ENCODE results near the gene FBXO21.

Gene FBXO21

DNA sequence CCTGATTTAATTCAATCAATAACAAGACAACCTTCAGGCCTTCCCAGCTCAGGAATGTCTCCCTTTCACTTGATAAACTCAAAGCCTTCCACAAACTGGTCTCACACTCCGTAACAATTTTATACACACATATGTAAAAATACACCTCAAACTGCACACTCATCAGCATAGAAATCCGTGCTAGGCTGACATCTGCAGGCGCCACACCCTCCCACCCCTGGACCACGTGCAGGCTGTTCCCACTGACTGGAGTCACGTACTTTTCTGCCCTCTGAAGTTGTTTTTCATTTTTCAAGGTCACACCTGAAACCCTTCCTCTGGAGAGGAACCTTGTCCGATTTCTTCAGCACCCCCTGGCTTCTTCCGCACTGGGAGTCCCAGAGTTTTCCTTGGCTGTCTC lies 27.6 kb downstream of the FBXO21 start:
- no peak for DNase-seq (ENCODE audit: low spot score)

DNA sequence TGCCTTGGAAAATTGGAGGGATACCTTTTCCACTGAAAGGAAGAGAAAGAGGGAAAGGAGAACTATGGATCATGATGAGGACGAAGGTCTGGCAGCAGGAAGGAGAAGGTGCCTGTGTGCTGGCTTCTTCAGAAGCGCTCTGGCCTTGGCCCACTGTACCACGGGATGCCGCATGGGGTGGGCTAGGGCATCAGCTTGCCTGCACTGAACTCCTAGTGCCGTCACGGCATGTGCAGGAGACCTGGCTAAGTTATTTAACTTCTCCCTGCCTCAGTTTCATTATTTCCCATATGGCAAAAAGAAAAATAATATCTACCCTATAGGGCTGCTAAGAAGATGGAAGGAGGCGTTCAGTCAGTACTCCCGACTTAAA lies 28.1 kb downstream of the FBXO21 start:
- no peak for DNase-seq (ENCODE audit: low spot score)

DNA sequence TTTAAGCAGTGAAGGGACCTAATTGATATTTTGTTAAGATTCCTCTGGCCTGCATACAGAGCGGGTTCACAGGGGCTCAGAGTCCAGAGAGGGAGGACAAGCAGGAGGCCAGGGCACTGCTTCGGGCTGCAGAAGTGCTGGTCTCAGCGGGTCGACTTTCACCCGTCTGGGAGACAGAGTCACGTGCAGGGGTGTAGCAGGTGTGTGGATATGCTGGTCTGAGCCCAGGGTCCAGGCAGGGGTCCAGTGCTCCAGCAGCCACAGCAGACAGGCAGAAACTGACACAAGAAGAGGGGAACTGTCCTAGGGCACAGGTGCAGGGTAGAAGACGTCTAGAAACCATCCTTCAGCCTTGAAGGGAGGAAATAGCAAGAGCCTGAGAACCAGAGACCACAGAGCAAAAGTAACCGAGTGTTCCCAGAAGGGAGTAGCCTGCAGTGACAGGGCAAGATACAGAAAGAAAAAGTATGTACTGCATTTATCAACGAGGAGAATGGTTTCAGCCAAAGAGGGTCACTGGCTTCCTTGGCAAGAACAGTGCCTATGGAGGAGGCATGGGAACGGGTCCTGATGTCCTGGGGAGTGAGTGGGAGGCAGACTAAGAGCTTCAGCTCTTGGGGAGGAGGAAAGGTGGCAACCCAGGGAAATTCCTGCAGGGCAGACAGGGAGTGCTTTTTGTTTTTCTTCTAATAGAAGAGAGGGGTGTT lies 28.7 kb downstream of the FBXO21 start:
- DNase-seq (ENCODE audit: low spot score), result no peak

DNA sequence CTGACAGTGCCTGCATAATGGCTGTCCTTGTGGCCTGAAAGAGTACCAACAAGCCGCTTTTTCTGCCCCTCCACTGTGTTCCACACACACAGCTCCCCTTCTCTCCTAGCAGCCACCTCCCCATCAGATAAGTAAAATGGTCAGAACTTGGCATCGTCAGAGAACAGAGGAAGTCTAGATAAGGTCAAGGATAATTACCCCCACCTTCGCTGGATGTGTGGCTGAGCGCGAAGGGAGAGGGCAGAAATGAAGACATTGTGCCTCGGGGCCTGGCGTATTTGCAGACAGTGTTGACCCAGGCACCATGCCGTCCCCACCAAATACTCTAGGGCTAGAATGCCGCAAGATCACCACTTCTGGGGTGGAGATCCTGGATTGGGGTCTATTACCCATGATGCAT lies 30.6 kb downstream of the FBXO21 start:
- no peak for DNase-seq (ENCODE audit: low spot score)

DNA sequence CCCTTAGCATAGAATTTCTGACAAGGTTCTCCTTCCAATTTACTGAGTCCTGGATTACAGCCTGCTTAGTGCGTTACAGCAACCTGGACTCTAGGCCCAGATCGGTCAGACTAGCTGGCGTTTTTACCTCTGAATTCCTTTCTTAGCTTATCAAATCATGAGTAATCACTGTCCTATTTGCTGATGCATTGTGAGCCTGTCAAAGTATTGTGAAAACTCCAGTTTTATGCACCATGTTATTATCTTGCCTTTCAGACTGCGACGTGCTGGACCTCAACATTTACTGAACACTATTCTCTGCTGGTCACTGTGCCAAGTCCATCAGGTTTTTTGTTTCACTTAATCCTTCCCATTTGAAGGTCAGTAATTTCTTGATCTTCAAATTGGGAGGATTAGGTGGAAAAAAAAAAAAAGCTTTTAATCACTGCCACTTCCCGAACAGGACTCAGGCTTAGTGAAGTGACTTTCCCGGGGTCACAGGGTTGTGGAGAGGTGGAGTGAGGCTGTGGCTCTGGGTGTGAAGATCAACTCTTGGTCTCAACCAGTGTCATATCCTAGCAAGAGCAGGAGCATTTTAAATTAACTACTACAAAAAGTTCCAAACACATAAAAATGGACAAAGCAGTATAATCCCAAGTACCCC lies 31.2 kb downstream of the FBXO21 start:
- peak; percentile 15 for DNase-seq (ENCODE audit: low spot score)

DNA sequence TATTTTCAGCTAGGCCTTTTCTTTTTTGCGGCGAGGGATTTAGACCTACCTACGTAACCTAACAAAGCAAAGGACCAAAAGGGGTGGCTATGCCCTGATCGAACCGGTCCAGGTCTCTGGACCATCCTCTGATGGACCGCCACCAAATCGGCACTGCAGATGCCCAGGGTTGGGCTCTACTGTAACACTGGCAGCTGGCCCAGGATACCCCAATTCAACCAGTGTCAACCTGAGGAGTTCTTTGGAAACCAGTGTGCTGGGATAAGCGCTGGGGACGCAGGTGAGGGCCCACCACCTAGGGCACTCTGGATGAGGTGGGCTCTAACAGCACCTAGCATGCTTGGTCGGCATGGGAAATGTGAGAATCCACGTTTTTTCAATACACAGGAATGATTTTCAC lies 32.2 kb downstream of the FBXO21 start:
- no peak for DNase-seq (ENCODE audit: low spot score)

DNA sequence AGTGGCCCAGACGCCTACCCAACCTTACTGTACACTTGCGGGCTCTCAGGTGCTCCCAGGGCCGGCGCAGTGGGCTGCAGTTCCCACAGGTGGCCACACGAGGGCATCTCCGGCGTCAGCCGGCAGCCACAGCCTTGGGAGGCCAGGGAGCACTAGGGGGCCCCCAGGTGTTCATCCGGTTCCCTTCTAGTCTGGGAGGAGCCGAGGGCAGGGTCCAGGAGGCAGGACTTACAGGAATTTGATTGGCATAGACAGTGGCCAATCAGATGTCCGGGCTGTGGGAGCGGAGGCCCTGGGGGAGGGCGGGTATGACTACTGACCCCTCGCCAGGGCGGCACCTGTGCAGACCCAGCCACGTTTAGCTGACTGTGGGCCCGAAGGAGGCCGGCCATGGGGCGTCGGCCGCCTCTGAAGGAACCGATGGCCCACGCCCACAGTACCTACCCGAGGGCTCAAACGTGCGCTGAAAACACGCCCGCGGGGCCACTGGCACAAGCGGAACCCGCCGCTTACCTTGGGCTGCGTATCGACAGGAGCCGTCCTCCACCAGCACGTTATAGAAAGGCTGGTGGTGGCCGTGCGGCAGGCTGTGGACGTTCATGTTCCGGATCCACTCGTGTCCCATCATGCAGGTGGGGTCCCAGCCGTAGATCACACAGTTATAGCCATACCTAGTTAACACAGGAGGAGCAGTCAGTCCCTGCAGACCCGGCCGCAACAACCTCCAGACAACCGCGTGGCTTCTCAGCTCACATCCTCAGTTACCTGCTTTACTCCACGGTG lies 34.8 kb downstream of the FBXO21 start:
- peak; percentile 63 for DNase-seq (ENCODE audit: low spot score)

DNA sequence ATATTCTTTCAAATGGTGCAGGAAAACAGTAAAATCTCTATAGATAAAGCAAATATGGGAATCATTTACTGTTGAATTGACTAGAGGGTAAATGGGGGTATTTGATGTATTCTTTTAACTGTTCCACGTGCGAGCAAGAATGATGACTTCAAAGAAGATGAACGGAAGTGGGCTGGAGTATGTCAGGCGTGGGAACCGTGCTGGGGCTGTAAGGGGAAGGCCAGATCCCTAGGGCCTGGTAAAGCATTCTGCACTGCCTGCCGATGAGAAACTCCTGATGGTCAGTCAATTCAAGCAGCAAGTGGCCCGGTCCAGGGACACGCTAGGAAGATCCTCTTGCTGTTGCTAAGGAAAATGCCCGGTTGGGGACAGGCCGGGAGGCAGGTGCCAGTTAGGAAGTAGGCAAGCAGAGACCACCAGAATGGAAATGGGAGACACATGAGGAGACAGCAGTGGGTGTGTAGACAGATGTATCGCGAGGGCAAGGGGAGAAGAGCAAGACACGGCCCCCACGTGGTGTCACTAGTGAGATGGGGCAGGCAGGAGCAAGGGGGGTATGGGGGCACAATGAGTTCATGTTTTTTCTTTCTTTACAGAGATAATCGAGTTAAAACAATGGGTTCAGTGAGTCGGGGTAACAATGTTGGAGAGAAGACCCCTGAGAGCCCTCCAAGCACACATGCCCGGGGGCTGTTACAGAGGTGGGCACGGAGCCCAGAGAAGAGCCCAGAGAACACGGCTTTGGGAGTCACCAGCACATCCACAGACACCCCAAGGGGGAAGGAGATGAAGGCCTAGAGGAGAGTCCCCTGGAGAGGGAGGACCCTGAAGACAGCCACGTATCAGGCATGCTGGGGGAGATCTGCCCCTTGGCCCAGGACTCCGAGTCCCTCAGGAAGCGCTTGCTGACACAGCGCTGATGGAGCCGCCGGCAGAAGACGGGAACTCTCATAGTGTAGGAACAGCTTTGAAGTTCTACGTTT lies 37.2 kb downstream of the FBXO21 start:
- DNase-seq (ENCODE audit: low spot score), result no peak

DNA sequence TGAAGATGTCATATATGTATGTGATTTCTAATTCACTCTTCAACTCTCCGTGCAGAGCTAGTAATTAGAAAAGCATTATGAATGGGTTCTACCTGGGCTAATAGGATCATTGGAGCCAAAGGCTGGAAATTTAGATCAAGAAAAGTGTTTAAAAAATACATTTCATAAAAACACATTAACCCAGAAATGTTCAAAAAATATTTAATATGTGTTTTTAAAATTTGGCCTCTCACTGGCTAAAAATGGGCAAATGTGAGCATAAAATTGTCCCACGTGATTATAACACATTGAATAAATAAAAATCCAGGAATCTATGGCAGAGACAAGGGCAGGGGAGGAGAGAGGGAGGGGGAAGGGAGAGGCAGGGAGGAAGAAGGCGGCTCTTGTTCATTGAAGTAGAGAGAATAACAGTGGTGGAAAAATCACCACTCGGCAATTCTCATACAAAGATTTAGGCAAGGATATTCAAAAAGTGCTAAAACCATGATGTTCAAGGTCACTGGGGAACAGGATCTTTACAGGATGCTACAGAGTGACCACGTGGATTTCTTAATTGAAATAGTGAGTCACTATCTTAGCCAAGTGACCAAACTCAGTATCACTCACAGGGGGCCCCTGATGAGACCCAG lies 38.8 kb downstream of the FBXO21 start:
- DNase-seq (ENCODE audit: low spot score), result no peak

DNA sequence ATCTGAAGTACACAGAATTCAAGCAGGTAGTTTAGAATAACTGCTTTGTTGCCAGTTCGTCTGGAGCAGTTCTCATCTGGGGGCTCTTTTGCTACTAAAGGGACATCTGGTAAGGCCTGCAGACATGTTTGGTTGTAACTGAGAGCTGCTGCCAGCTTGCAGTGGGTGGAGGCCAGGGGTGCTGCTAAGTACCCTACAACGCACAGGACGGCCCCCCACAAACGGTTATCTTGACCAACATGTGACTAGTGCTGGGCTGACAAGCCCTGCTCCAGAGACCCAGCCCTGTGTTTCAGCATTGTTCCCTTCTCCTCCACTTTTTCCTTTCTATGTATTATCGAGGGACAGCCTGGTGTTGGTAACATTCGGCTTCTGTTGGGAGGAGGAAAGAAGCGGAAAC lies 40.8 kb downstream of the FBXO21 start:
- DNase-seq (ENCODE audit: low spot score), result no peak

DNA sequence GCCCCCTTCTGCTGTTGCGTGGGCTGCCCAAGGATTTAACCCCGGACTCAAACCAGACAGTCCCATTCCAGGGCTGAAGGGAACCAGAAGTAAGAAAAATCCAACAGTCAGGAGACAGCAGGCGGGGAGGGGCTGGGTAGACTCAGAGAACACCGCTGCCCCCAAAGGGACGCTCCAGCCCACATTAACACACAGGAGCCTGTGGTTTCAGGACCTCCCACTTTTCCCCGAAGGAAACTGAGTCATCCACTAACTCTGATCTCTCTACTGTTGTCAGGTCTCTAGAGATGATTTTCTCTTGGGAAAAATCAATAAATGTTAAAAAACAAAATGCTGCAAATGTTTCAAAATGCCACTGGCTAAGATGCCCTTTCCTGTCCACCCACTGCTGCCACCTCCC lies 41.6 kb downstream of the FBXO21 start:
- no peak for DNase-seq (ENCODE audit: low spot score)

DNA sequence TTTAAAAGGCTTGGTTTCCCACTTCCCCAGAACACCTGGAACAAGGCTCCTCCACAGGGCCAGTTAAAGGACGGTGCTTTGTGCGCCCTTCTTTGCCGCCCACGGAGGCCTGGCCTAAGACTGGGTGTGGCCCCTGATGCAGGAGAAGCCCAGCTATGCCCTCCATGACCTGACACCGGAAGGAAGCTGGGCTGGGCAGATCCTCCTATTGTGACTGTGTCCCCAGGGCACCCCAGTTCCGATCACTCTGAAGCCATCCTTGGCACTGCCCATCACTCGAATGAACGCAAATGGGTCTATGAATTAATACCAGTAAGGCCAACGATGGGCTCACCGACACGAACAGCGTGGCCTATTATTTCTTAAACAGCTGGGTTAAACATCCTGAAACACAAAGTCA lies 42.6 kb downstream of the FBXO21 start:
- DNase-seq (ENCODE audit: low spot score), result no peak

DNA sequence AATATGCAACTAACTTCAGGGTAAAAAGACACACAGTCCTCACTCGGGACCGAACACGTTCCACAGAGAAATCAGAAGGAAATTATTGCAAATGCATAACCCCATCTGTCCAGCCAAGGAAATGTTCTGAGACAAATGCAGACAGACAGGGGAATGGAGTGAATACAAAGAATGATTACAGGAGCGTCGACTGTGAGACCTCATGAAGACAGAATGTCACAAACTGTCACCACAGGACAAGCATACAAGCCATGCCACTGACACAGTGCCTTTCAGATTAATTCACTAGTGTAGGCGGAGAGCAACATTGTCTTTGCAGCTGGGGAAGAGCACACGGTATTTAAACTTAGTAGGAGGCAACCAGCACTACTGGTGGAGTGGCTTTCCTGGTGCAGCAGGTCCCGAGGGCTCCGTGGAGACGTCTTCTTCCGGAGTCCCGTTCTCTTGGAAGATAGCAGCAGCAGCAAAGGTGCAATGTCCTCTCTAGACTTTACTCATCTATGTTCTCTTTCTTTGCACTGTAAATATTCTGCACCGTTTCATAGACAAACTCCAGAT lies 44.6 kb downstream of the FBXO21 start:
- no peak for DNase-seq (ENCODE audit: low spot score)

DNA sequence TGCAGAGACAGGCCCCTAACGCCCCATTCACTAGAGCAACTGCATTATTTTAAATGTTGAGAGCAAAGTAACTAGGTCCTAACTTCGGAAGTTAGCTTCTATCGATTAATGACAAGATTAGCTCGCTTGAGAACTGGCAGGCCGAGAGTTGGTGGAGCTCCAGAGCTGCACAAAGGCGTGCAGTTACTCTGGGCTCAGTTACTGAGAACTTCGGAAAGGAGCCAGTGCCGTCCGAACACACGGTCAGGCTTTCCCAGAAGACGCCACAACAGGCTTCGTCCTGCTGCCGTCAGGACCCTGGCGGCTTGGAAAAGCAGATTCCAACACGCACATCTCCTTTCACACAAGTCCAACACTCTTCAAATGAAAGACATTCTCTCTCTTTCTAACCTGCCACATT lies 45.7 kb downstream of the FBXO21 start:
- no peak for DNase-seq (ENCODE audit: low spot score)

DNA sequence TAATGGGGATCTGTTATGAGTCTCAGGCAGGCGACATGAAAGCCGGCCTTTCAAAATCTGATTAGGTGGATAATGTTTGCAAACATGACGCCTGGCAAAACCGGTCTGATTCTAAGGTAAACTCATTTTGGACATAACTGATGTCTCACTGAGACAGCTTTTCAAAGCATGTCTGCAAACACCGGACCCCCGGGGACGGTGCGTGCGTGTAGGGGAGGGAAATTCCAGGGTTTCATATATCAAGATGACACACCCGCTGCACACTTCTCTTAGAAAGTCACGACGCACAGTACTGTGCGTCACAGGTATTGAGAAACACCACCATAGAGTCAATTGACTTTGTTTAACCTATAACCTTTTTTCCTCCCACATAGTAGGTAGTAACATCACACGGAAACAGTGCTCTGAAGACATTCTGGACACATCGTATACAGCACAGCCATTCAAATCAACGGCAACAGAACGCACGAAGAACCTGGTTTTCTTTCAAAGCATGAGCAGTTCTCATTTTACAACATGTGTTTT lies 47.2 kb downstream of the FBXO21 start:
- DNase-seq (ENCODE audit: low spot score), result no peak

DNA sequence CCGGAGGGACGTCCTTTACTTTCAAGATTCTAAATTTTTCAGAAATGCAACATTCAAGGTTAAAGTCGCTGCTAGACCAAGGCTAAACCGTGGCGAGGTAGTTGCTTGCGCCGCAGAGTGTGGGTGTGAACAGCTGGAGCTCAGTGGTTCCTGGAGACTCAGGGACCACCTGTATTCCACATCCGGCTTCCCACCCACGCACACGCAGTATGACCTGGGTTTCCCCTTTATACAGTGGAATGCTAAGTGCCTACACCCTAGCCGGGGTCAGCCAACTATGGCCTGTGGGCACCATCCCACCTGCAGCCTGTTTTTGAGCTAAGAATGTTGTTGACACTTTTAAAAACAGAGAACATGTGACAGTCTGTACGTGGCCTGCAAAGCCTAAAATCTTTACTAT lies 48.2 kb downstream of the FBXO21 start:
- DNase-seq (ENCODE audit: low spot score), result no peak

DNA sequence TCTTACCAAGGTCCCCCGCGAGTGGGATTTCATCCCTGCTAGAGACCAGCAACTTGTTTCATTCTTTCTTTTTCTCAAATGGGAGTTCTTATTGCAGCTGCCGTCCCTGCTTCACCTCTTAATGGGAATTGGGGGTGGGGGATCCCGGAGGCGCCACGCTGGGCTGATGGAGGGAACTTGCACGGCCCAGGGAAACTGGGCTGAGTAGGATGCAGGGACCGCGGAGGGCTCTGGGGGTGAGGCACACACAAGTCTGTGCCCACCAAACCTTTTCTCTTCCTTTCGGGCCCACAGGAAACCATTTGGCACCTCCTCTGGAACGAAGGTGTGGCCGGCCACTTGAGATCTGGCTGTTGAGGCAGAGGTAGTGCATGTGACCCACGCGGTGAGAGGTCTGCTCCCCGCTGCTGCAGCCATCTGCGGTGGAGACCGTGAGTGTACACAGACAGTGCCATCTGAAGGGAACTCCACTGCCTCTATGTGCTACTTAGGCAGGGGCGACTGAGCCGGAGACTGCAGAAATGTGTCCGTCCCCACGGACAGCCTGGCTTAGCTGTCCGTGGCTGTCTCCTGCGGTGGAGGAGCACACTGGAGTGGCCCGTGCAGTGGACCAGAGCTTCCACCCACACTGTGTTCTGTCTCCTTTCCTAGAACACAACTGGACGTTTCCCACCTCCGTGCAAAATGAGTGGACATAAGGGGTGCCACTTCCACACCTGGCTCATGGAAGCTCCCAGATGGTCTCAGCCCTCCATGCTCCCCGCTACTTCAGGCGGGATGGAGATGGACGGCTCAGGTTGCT lies 49.0 kb downstream of the FBXO21 start:
- no peak for DNase-seq (ENCODE audit: low spot score)

DNA sequence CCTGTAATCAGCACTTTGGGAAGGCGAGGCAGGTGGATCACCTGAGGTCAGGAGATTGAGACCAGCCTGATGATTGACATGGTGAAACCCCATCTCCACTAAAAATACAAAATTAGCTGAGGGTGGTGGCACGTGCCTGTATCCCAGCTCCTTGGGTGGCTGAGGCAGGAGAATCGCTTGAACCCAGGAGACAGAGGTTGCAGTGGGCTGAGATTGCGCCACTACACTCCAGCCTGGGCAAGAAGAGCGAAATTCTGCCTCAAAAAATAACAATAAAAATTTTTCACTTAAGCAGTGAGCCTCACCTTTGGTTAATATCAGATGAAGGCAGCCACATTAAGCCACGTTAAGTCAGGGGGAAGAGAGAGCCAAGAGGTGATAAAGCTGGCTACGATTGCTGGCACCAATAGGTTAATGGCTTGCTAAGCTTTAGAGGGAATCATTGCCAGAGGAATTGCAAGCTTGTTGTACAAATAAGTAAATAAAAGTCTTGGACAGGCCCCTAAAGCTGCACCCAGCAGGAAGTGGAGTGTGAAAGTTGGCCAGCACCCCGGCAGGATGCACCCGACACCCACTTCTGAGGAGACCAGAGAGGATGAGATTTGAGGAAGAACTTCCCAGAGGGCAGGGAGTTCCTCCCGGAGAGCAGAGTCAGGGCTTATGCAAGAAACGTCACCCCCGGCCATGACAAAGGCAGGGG lies 49.7 kb downstream of the FBXO21 start:
- no peak for DNase-seq (ENCODE audit: low spot score)

DNA sequence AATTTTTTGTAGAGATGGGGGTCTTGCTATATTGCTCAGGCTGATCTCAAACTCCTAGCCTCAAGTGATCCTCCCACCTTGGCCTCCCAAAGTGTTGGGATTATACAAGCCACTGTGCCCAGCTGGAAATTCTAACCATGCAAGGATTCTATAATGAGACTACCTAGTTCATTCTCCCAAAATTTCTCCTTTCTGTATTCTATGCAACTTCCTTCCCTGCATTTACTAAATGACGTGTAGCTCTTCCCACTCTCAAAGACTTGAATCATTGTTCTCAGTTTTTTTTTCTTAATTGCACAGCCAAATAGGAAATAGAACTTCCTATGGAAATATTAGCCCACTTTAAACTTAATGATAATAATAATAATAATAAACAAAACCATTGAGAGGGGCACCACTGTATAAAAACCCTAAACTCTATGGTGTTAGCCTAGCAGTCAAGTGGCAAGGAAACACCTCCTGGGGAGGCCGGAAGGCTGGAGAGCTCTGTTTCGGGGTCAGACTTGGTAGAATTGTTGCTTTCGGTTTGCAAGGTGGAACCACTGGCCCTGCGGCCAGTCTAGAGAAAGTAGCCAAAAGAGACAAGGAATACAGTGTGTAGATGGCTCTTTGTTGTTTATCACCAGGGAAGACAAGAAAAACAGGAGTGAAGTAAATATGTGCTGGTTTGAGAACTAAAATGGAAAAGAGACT lies 51.1 kb downstream of the FBXO21 start:
- no peak for DNase-seq (ENCODE audit: low spot score)

Measured in RKO (cell line).